GM12865 (cell line): ENCODE measurements around the gene CLEC18B.
A peak's percentile ranks its signal among the peaks of the same experiment; 100 is the strongest.
"Not testable (repeated sequence)": the region's sequence is repeated elsewhere in the genome, so short reads cannot be mapped to it uniquely, and the experiment has no call there.

Experiments used
- DNase-seq: peaks from one replicate; pipeline ENCODE4 v3.0.0; 2010; ENCODE audit warnings: low read depth
- H3K4me3 ChIP-seq: 2 replicates; pipeline ENCODE4 v1.5.1; 2011; ENCODE audit warnings: mild to moderate bottlenecking, low read depth, low read length, control low read depth
- CTCF ChIP-seq: IDR thresholded peaks from 2 replicates; pipeline ENCODE4 v1.5.1; 2011; ENCODE audit warnings: low read length, control low read depth, low read depth, inconsistent platforms; ENCODE audit not compliant: insufficient read depth; ENCODE audit errors: missing control alignments

CLEC18B gene

GRCh38 chr16:74382339-74383034 is 38.8 kb downstream of the CLEC18B start:
- not testable (repeated sequence) for DNase-seq, H3K4me3 ChIP-seq

GRCh38 chr16:74373847-74374184 is 47.5 kb downstream of the CLEC18B start:
- not testable (repeated sequence) for DNase-seq, H3K4me3 ChIP-seq

GRCh38 chr16:74372953-74373846 is 48.1 kb downstream of the CLEC18B start:
- no peak overlapping the region for H3K4me3 ChIP-seq
- no peak for DNase-seq
- no peak for TF ChIP-seq CTCF

GRCh38 chr16:74372369-74372768 is 48.9 kb downstream of the CLEC18B start:
- TF ChIP-seq CTCF, result no peak
- no peak for DNase-seq
- H3K4me3 ChIP-seq, result no peak overlapping the region

- DNase-seq, H3K4me3 ChIP-seq: not testable (repeated sequence)
Measured at GRCh38 chr16:74370338-74371135, 50.7 kb downstream of the CLEC18B start.

- DNase-seq, result peak; percentile 95
- peak overlapping the region; percentile 68 for H3K4me3 ChIP-seq
Measured at GRCh38 chr16:74368002-74368911, 53.0 kb downstream of the CLEC18B start.

GRCh38 chr16:74367469-74368001 is 53.7 kb downstream of the CLEC18B start:
- peak; percentile 62 for DNase-seq
- peak overlapping the region; percentile 68 for H3K4me3 ChIP-seq

GRCh38 chr16:74361646-74362610 is 59.4 kb downstream of the CLEC18B start:
- not testable (repeated sequence) for DNase-seq, H3K4me3 ChIP-seq
